ENCODE measurements around the gene DPP6.

Gene DPP6

GRCh38 chr7:154623399-154623798 lies 571.2 kb downstream of the DPP6 start:
- no peak overlapping the region for H3K27ac ChIP-seq
- TF ChIP-seq CTCF (conservative IDR thresholded peaks at IDR 0.05) = no peak

GRCh38 chr7:154627646-154628290 lies 575.6 kb downstream of the DPP6 start:
- no peak for TF ChIP-seq CTCF (conservative IDR thresholded peaks at IDR 0.05)
- no peak overlapping the region for H3K27ac ChIP-seq

GRCh38 chr7:154628556-154628955 lies 576.4 kb downstream of the DPP6 start:
- no peak for TF ChIP-seq CTCF (conservative IDR thresholded peaks at IDR 0.05)

GRCh38 chr7:154631162-154631561 lies 579.0 kb downstream of the DPP6 start:
- H3K27ac ChIP-seq = no peak overlapping the region
- no peak for TF ChIP-seq CTCF (conservative IDR thresholded peaks at IDR 0.05)

More at GRCh38 chr7:154628556-154628955, 576.4 kb downstream of the DPP6 start:
- H3K27ac ChIP-seq = no peak overlapping the region

- H3K27ac ChIP-seq = no peak overlapping the region
- no peak for TF ChIP-seq CTCF (conservative IDR thresholded peaks at IDR 0.05)
Measured at GRCh38 chr7:154633641-154634040, 581.4 kb downstream of the DPP6 start.

- no peak for TF ChIP-seq CTCF (conservative IDR thresholded peaks at IDR 0.05)
- H3K27ac ChIP-seq = no peak overlapping the region
Measured at GRCh38 chr7:154638286-154638685, 586.1 kb downstream of the DPP6 start.

GRCh38 chr7:154640266-154640865 lies 588.2 kb downstream of the DPP6 start:
- no peak overlapping the region for H3K27ac ChIP-seq
- peak; percentile 84 for TF ChIP-seq CTCF (conservative IDR thresholded peaks at IDR 0.05)

Data from VCaP (cell line).